GM12892 (cell line): ENCODE measurements around the gene LEMD2.

ENCODE experiments used
- POLR2A ChIP-seq: IDR thresholded peaks from 2 replicates; pipeline ENCODE4 v1.6.1; 2011; ENCODE audit warnings: low read depth, low read length, control low read depth
- POLR2AphosphoS5 ChIP-seq: IDR thresholded peaks from 2 replicates; pipeline ENCODE4 v1.6.1; 2011; ENCODE audit warnings: low read depth, low read length, control low read depth
- TAF1 ChIP-seq: IDR thresholded peaks from 2 replicates; pipeline ENCODE4 v1.6.1; 2011; ENCODE audit warnings: low read depth, mild to moderate bottlenecking, control low read depth, low read length, borderline replicate concordance

DNA sequence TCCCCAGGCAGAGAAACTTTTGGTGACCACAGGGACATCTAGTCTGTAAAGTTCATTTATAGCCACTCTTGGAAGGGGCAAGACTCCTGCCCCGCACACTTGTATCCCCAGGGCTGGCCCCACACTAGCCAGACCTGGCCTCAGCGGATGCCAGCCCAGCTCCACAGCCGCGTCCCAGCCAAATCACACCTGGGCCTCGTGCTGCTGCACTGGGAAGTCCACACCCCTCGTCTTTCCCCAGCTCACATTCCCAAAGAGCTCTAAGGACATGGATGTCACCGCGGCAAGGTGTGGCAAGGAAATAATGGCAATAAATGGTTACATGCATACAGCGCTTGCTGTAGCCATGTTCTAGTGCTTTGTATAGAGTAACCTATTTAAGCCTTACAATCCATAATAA is 50.8 kb downstream of the LEMD2 start:
- TF ChIP-seq POLR2AphosphoS5, result no peak
- TF ChIP-seq POLR2A, result no peak
- TF ChIP-seq TAF1, result no peak
